OCI-LY1 (cell line): ENCODE data around the gene SPSB4.

Experiments
- CTCF ChIP-seq: fragments of 200-600 bp; sonication (generic), shearing (Covaris generic); IDR thresholded peaks from 2 replicates; pipeline ENCODE4 v1.5.1; 2017; ENCODE audit warnings: mild to moderate bottlenecking, antibody characterized with exemption, low read length, moderate library complexity, mixed read lengths
- EZH2 ChIP-seq: fragments of 200-600 bp; sonication (generic), shearing (Covaris generic); IDR thresholded peaks from 2 replicates; pipeline ENCODE4 v1.8.0; 2017; ENCODE audit warnings: borderline replicate concordance, mixed run types, mild to moderate bottlenecking, antibody characterized with exemption, low read length, moderate library complexity, mixed read lengths

GRCh38 chr3:141096164-141096563 is 45.0 kb downstream of the SPSB4 start:
- TF ChIP-seq CTCF (no peak), EZH2 (no peak)
